T47D (cell line): Measurements from ENCODE around the gene F2RL1.
"Not testable (repeated sequence)": the region's sequence is repeated elsewhere in the genome, so short reads cannot be mapped to it uniquely, and the experiment has no call there.

Experiments used
- DNase-seq, 2 experiments: peaks; one replicate each; pipeline versions ENCODE4 v3.0.0 to v3.0.0-alpha.2; 2011 to 2012; ENCODE audit warnings: low read depth in 1 of 2, low spot score in 1 of 2
- JUND ChIP-seq: IDR thresholded peaks from 2 replicates; pipeline ENCODE4 v1.6.1; 2012; ENCODE audit warnings: low read depth
- in situ Hi-C: cut with HindIII; loops from 2 replicates; pipeline ENCODE4 v1.10.0; 2016; ENCODE audit warnings: low sequenced_read_pairs, low pct_unique_long_range_greater_than_20kb

Gene F2RL1

GRCh38 chr5:76838481-76839261 lies 19.8 kb downstream of the F2RL1 start:
- no peak for DNase-seq
- TF ChIP-seq JUND: no peak
- in situ Hi-C loops: no loop called here

GRCh38 chr5:76841361-76841760 lies 22.5 kb downstream of the F2RL1 start:
- DNase-seq: no peak
- in situ Hi-C loops: no loop called here
- no peak for TF ChIP-seq JUND

- in situ Hi-C loops: no loop called here
These were observed 27.1 kb downstream of the F2RL1 start for GRCh38 chr5:76845890-76846289.

GRCh38 chr5:76849419-76850291 lies 30.8 kb downstream of the F2RL1 start, which contains the start of gene S100Z:
TSS of gene S100Z (plus strand) at chr5:76850014. CDS start at chr5:76875360, 25,346 bp downstream.
- in situ Hi-C loops: no loop called here
- DNase-seq: no peak

More at GRCh38 chr5:76845890-76846289, 27.1 kb downstream of the F2RL1 start:
- no peak for TF ChIP-seq JUND
- no peak for DNase-seq

GRCh38 chr5:76850543-76851145 lies 31.8 kb downstream of the F2RL1 start:
- in situ Hi-C loops: no loop called here
- no peak for TF ChIP-seq JUND
- no peak for DNase-seq

More at GRCh38 chr5:76849419-76850291, 30.8 kb downstream of the F2RL1 start, which contains the start of gene S100Z:
- TF ChIP-seq JUND: no peak

- no peak for TF ChIP-seq JUND
- no peak for DNase-seq
- in situ Hi-C loops: no loop called here
These were observed 33.0 kb downstream of the F2RL1 start for GRCh38 chr5:76851728-76852369.

GRCh38 chr5:76852772-76853171 lies 33.9 kb downstream of the F2RL1 start:
- no peak for DNase-seq
- in situ Hi-C loops: no loop called here
- no peak for TF ChIP-seq JUND

- DNase-seq, in situ Hi-C loops: not testable (repeated sequence)
These were observed 34.9 kb downstream of the F2RL1 start for GRCh38 chr5:76853741-76854140.

GRCh38 chr5:76854644-76855043 lies 35.8 kb downstream of the F2RL1 start:
- DNase-seq: no peak
- in situ Hi-C loops: no loop called here
- no peak for TF ChIP-seq JUND

GRCh38 chr5:76855501-76855900 lies 36.7 kb downstream of the F2RL1 start:
- in situ Hi-C loops: not testable (repeated sequence)

GRCh38 chr5:76855961-76856360 lies 37.1 kb downstream of the F2RL1 start:
- TF ChIP-seq JUND: no peak
- in situ Hi-C loops: no loop called here
- DNase-seq: no peak

More at GRCh38 chr5:76855501-76855900, 36.7 kb downstream of the F2RL1 start:
- not testable (repeated sequence) for DNase-seq

- DNase-seq, in situ Hi-C loops: not testable (repeated sequence)
These were observed 38.0 kb downstream of the F2RL1 start for GRCh38 chr5:76856800-76857199.
